ENCODE measurements around the gene STX2. TPM values are rescaled to one million over a fixed set of nuclear protein-coding genes. Genes with fewer than 3 reads are reported as not detected.

STX2 gene
- total and polyA plus RNA-seq, 4 donors, result 15.8 to 31.5 (median 25.7) TPM

DNA sequence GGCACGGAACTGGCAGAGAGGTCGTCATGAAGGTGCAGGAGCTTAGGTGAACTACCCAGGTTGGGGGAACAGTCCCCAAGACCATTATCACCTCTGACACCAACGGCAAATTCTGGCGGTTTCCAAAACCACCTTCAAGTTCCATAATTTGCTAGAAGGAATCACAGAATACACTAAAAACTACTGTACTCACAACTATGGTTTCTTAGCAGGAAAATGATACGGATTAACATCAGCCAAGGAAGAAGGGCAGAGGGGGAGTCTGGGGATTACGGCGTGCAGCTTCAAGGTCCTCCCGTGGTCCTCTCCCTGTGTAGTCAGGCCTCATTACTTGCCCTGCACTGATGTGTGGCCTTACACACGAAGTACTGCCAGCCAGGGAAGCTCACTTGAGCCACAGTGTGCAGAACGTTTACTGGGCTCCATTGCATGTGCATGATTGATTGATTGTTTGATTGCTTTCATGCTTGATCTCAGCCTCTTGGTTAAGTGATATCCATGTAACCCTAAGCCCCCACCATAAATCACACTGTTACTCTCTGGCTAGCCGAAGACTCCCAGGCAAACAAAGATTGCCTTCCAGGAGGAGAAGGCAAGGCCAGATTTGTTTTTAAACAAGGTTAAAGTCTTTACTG lies 837 bp upstream of the STX2 start:
- WGBS, 2 donors, result 49 to 58% methylated on average over 11 of the region's 11 CpGs
- DNase-seq (no peak), ATAC-seq (ENCODE audit: low FRiP score) (no peak)
- Histone ChIP-seq H3K36me3 (ENCODE audit: control insufficient read depth in 1 of 2, insufficient read depth in 2 of 2, low read length in 1 of 2) (no peaks in the 10 kb centered on the region), H3K4me3 (ENCODE audit: low read length in 2 of 2) (peak overlapping the region in 1 of 2 donors; percentile 62), H3K27ac (ENCODE audit: low read depth in 1 of 2, low read length in 2 of 2) (no peak overlapping the region), H3K27me3 (ENCODE audit: control insufficient read depth in 1 of 2, insufficient read depth in 2 of 2, low read length in 1 of 2) (no peaks in the 10 kb centered on the region), H3K4me1 (ENCODE audit: control insufficient read depth in 1 of 2, insufficient read depth in 2 of 2, low read length in 2 of 2) (no peaks in the 10 kb centered on the region), H3K9me3 (ENCODE audit: control insufficient read depth, low read length) (no peaks in the 10 kb centered on the region)
- intact Hi-C loops (cut with DNase I), result loop anchor here in 1 of 2 donors (2.0 kb wide), 1 partner anchor 31 kb away; no protein-coding TSS in a partner anchor

DNA sequence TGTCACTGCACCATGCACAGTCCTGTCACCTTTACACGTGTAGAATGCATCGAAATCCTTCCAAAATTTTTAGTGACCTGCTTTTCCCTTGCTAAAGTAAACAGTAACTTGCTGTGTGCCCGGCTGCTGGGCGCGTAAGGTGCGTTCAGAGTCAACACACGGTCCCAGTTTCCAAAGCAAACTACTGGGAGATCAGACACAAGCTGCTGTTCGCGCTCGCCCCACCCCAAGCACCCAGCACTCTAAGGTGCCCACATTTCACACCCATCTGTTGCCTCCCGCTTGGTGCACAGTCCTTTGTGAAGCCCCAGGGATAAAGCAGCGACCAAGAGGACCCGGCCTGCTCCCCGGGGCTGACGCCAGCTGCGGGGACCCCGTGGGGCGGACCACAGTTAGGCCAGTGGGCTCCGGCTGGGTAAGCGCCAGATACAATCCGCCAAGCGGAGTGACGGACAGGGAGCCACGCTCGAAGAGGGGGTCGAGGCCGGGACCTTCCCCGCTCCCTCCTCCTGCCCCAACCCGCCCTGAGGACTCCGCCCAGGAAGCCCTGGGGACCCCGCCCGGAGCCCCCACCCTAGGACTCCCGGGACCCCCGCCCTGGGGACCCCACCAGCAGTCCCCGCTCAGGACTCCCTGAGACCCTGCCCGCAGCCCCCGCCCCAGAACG lies 633 bp downstream of the STX2 start:
- DNase-seq (peak in 1 of 2 donors; percentile 83), ATAC-seq (ENCODE audit: low FRiP score) (peak; percentile 59)
- no peak overlapping the region for H3K27ac ChIP-seq (ENCODE audit: low read depth in 1 of 2, low read length in 2 of 2)
- H3K4me3 ChIP-seq (ENCODE audit: low read length in 2 of 2), result peak overlapping the region; percentile 95 to 99
- intact Hi-C loops (cut with DNase I), result loop anchor here in 1 of 2 donors (2.0 kb wide), 1 partner anchor 32 kb away; no protein-coding TSS in a partner anchor
- no peaks in the 10 kb centered on the region for H3K9me3 ChIP-seq (ENCODE audit: control insufficient read depth, low read length)
- H3K36me3 ChIP-seq (ENCODE audit: control insufficient read depth in 1 of 2, insufficient read depth in 2 of 2, low read length in 1 of 2), result no peaks in the 10 kb centered on the region
- 1 to 2% methylated on average over 20 to 38 of the region's 38 CpGs for WGBS, 2 donors
- no peaks in the 10 kb centered on the region for H3K4me1 ChIP-seq (ENCODE audit: control insufficient read depth in 1 of 2, insufficient read depth in 2 of 2, low read length in 2 of 2)
- no peaks in the 10 kb centered on the region for H3K27me3 ChIP-seq (ENCODE audit: control insufficient read depth in 1 of 2, insufficient read depth in 2 of 2, low read length in 1 of 2)

DNA sequence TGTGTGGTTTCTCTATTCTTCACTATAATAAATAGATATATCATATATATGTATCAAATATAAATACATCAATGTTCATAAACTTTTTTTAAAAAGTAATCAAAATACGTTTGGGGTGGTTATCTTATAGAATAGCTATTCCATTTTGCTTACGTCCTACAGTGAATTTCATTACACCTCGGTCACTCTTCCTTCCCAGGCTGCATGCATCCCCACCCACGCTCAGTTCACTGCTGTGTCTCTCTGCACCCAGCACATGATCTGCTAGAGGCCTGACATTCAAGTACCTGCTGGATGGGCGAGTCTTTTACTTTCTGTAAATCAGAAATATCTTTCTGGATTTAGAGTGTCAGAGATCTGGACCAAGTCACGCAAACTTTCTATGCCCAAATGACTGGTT lies 3.6 kb downstream of the STX2 start:
- intact Hi-C loops (cut with DNase I), result no loop called here
- WGBS, 2 donors, result 88 to 89% methylated on average over 6 of the region's 6 CpGs
- ATAC-seq (ENCODE audit: low FRiP score), result no peak

DNA sequence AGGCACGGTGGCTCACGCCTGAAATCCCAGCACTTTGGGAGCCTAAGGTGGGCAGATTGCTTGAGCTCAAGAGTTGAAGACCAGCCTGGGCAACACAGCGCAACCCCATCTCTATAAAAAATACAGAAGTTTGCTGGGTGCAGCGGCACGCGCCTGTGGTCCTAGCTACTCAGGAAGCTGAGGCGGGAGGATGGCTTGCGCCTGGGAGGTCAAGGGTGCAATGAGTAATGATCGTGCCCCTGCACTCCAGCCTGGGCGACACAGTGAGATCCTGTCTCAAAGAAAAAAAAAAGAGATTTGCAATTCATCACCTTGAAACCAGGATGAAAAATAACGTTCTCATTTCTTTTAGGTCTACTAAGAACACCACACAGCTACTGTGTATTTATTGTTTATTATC lies 4.0 kb downstream of the STX2 start:
- H3K9me3 ChIP-seq (ENCODE audit: control insufficient read depth, low read length), result no peaks in the 10 kb centered on the region
- WGBS, 2 donors, result 79 to 81% methylated on average over 11 of the region's 11 CpGs
- no peaks in the 10 kb centered on the region for H3K36me3 ChIP-seq (ENCODE audit: control insufficient read depth in 1 of 2, insufficient read depth in 2 of 2, low read length in 1 of 2)
- H3K4me1 ChIP-seq (ENCODE audit: control insufficient read depth in 1 of 2, insufficient read depth in 2 of 2, low read length in 2 of 2), result no peaks in the 10 kb centered on the region
- no peak overlapping the region for H3K4me3 ChIP-seq (ENCODE audit: low read length in 2 of 2)
- H3K27me3 ChIP-seq (ENCODE audit: control insufficient read depth in 1 of 2, insufficient read depth in 2 of 2, low read length in 1 of 2), result no peaks in the 10 kb centered on the region
- no peak for DNase-seq
- intact Hi-C loops (cut with DNase I), result no loop called here
- no peak overlapping the region for H3K27ac ChIP-seq (ENCODE audit: low read depth in 1 of 2, low read length in 2 of 2)
- no peak for ATAC-seq (ENCODE audit: low FRiP score)

More for the DNA sequence above, 3.6 kb downstream of the STX2 start:
- Histone ChIP-seq H3K4me3 (ENCODE audit: low read length in 2 of 2) (no peak overlapping the region), H3K4me1 (ENCODE audit: control insufficient read depth in 1 of 2, insufficient read depth in 2 of 2, low read length in 2 of 2) (no peaks in the 10 kb centered on the region), H3K27me3 (ENCODE audit: control insufficient read depth in 1 of 2, insufficient read depth in 2 of 2, low read length in 1 of 2) (no peaks in the 10 kb centered on the region), H3K27ac (ENCODE audit: low read depth in 1 of 2, low read length in 2 of 2) (no peak overlapping the region), H3K36me3 (ENCODE audit: control insufficient read depth in 1 of 2, insufficient read depth in 2 of 2, low read length in 1 of 2) (no peaks in the 10 kb centered on the region), H3K9me3 (ENCODE audit: control insufficient read depth, low read length) (no peaks in the 10 kb centered on the region)
- no peak for DNase-seq

DNA sequence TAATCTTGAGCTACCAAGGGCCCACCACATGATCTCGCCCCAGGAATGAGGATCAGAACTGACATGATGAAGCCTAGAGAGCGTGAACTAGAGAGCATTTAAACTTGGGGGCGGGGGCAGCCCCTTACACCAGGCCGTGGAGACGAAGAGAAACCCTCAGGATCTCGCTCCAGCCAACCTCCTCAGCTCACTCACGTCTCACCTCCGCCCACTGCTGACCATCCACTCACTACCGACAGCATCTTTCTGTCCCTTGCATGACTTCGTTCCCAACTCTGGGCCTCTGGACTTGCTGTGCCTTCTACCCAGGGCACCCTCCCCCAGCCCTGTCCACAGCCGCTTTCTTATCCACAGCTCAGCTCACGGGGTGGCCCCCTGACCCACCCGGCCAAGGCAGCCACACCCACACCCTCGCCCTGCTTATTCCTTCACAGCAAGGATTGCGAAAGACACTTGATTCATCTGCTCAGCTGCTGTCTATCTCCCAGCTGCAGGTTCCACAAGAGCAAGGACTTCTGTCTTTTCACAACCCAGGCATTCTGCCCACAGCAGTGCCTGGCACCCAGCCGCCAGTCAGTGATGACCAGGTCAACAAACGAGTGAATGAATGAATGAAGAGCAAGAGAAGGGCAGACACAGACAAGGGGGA lies 6.4 kb downstream of the STX2 start:
- no peak overlapping the region for H3K27ac ChIP-seq (ENCODE audit: low read depth in 1 of 2, low read length in 2 of 2)
- no peaks in the 10 kb centered on the region for H3K27me3 ChIP-seq (ENCODE audit: control insufficient read depth in 1 of 2, insufficient read depth in 2 of 2, low read length in 1 of 2)
- no peaks in the 10 kb centered on the region for H3K9me3 ChIP-seq (ENCODE audit: control insufficient read depth, low read length)
- DNase-seq, result no peak
- ATAC-seq (ENCODE audit: low FRiP score), result peak; percentile 16
- no peak overlapping the region for H3K4me3 ChIP-seq (ENCODE audit: low read length in 2 of 2)
- intact Hi-C loops (cut with DNase I), result no loop called here
- 85 to 87% methylated on average over 16 to 17 of the region's 17 CpGs for WGBS, 2 donors
- no peaks in the 10 kb centered on the region for H3K36me3 ChIP-seq (ENCODE audit: control insufficient read depth in 1 of 2, insufficient read depth in 2 of 2, low read length in 1 of 2)
- no peaks in the 10 kb centered on the region for H3K4me1 ChIP-seq (ENCODE audit: control insufficient read depth in 1 of 2, insufficient read depth in 2 of 2, low read length in 2 of 2)

DNA sequence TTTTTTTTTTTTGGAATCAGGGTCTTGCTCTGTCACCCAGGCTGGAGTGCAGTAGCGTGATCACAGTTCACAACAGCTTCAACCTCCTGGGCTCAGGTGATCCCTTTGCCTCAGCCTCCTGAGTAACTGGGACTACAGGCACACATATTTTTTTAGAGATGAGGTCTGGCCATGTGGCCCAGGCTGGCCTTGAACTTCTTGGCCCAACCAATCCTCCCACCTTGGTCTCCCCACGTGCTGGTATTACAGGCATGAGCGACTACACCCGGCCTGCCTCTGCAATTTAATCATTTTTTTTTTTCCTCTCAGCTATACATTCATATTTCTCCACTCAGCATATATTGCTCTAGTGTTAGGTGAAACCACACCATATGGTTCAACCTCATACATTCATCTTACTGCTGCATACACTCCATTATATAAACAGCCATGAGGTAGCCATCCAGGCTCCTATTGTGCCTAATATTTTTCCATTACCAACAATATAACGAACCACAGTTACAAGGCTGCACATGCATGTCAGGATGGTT lies 7.1 kb downstream of the STX2 start:
- 86% methylated on average over 5 of the region's 5 CpGs for WGBS, 2 donors

DNA sequence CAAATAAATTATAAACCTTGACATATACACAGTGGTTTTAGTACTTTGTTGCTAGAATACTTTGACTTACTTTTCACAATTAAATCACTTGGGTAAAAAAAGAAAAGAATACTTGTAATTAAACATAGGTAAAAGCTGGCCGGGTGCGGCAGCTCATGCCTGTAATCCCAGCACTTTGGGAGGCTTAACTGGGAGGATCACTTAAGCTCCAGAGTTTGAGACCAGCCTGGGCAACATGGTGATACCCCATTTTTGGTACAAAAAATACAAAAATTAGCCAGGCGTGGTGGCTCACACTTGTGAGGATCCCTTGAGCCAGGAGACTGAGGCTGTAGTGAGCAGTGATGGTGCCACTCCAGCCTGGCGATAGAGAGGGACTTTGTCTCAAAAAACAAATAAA lies 7.8 kb downstream of the STX2 start:
- no peaks in the 10 kb centered on the region for H3K4me1 ChIP-seq (ENCODE audit: control insufficient read depth in 1 of 2, insufficient read depth in 2 of 2, low read length in 2 of 2)
- no peak overlapping the region for H3K27ac ChIP-seq (ENCODE audit: low read depth in 1 of 2, low read length in 2 of 2)
- no peak overlapping the region for H3K4me3 ChIP-seq (ENCODE audit: low read length in 2 of 2)
- DNase-seq, result no peak
- no peaks in the 10 kb centered on the region for H3K9me3 ChIP-seq (ENCODE audit: control insufficient read depth, low read length)
- H3K36me3 ChIP-seq (ENCODE audit: control insufficient read depth in 1 of 2, insufficient read depth in 2 of 2, low read length in 1 of 2), result no peaks in the 10 kb centered on the region
- 93 to 97% methylated on average over 4 of the region's 4 CpGs for WGBS, 2 donors
- no peak for ATAC-seq (ENCODE audit: low FRiP score)
- no peaks in the 10 kb centered on the region for H3K27me3 ChIP-seq (ENCODE audit: control insufficient read depth in 1 of 2, insufficient read depth in 2 of 2, low read length in 1 of 2)
- intact Hi-C loops (cut with DNase I), result no loop called here

More for the DNA sequence above, 7.1 kb downstream of the STX2 start:
- Histone ChIP-seq H3K4me1 (ENCODE audit: control insufficient read depth in 1 of 2, insufficient read depth in 2 of 2, low read length in 2 of 2) (no peaks in the 10 kb centered on the region), H3K27me3 (ENCODE audit: control insufficient read depth in 1 of 2, insufficient read depth in 2 of 2, low read length in 1 of 2) (no peaks in the 10 kb centered on the region), H3K9me3 (ENCODE audit: control insufficient read depth, low read length) (no peaks in the 10 kb centered on the region), H3K36me3 (ENCODE audit: control insufficient read depth in 1 of 2, insufficient read depth in 2 of 2, low read length in 1 of 2) (no peaks in the 10 kb centered on the region), H3K27ac (ENCODE audit: low read depth in 1 of 2, low read length in 2 of 2) (no peak overlapping the region), H3K4me3 (ENCODE audit: low read length in 2 of 2) (no peak overlapping the region)
- ATAC-seq (ENCODE audit: low FRiP score), result no peak
- no peak for DNase-seq
- intact Hi-C loops (cut with DNase I), result no loop called here

GRCh38 chr12:130830246-130830551 lies 8.9 kb downstream of the STX2 start:
- 83 to 86% methylated on average over 14 of the region's 14 CpGs for WGBS, 2 donors
- no peak overlapping the region for H3K27ac ChIP-seq (ENCODE audit: low read depth in 1 of 2, low read length in 2 of 2)
- peak; percentile 32 for ATAC-seq (ENCODE audit: low FRiP score)
- no peaks in the 10 kb centered on the region for H3K27me3 ChIP-seq (ENCODE audit: control insufficient read depth in 1 of 2, insufficient read depth in 2 of 2, low read length in 1 of 2)
- no peak for DNase-seq
- intact Hi-C loops (cut with DNase I), result no loop called here
- no peaks in the 10 kb centered on the region for H3K4me1 ChIP-seq (ENCODE audit: control insufficient read depth in 1 of 2, insufficient read depth in 2 of 2, low read length in 2 of 2)
- H3K4me3 ChIP-seq (ENCODE audit: low read length in 2 of 2), result no peak overlapping the region
- H3K9me3 ChIP-seq (ENCODE audit: control insufficient read depth, low read length), result no peaks in the 10 kb centered on the region
- H3K36me3 ChIP-seq (ENCODE audit: control insufficient read depth in 1 of 2, insufficient read depth in 2 of 2, low read length in 1 of 2), result no peaks in the 10 kb centered on the region

Measured in aorta (tissue), 5 donors.